Immature natural killer cell (primary cell): ENCODE results near the gene KCTD5. TPM values are rescaled to one million over a fixed set of nuclear protein-coding genes. Genes with fewer than 3 reads are reported as not detected.

Experiments
- DNase-seq, 3 donors: peaks; one replicate each; pipeline ENCODE4 v3.0.0; 2022; ENCODE audit warnings: mixed read lengths in 1 of 3
- H3K27ac Mint-ChIP-seq, 6 donors: one replicate each; pipeline ENCODE4 v1.8.0; 2020; ENCODE audit warnings: mixed read lengths in 6 of 6, mild to moderate bottlenecking in 5 of 6, inconsistent platforms in 4 of 6, moderate library complexity in 3 of 6
- H3K27me3 Mint-ChIP-seq, 3 donors: one replicate each; pipeline ENCODE4 v1.8.0; 2020 to 2021; ENCODE audit warnings: low read depth in 3 of 3, mild to moderate bottlenecking in 3 of 3, mixed read lengths in 3 of 3, moderate library complexity in 3 of 3, inconsistent platforms in 1 of 3
- H3K36me3 Mint-ChIP-seq, 3 donors: one replicate each; pipeline ENCODE4 v1.8.0; 2020; ENCODE audit warnings: mixed read lengths in 3 of 3, inconsistent platforms in 2 of 3, mild to moderate bottlenecking in 2 of 3
- H3K4me1 Mint-ChIP-seq, 2 donors: one replicate each; pipeline ENCODE4 v1.8.0; 2020; ENCODE audit warnings: inconsistent platforms in 2 of 2, mild to moderate bottlenecking in 2 of 2, mixed read lengths in 2 of 2, moderate library complexity in 1 of 2
- H3K4me3 Mint-ChIP-seq, 5 donors: one replicate each; pipeline ENCODE4 v1.8.0; 2020; ENCODE audit warnings: mild to moderate bottlenecking in 5 of 5, mixed read lengths in 5 of 5, inconsistent platforms in 3 of 5, moderate library complexity in 3 of 5
- H3K9me3 Mint-ChIP-seq, 6 donors: one replicate each; pipeline ENCODE4 v1.8.0; 2020; ENCODE audit warnings: mild to moderate bottlenecking in 6 of 6, mixed read lengths in 6 of 6, inconsistent platforms in 4 of 6, moderate library complexity in 3 of 6
- polyA plus RNA-seq, 3 donors: library from polyadenylated mRNA; unstranded; fragments of 300-500 nt; fragmentation: Illumina TruSeq; gene quantifications; one replicate each; pipeline ENCODE4 v1.2.3, GENCODE V29; 2021

Gene KCTD5
- polyA plus RNA-seq, 3 donors from 2014 or later = 22.2 to 38.9 (median 25.9) TPM

- peaks cover 38 to 45% (median 40%) of the 10 kb centered on the region in 3 donors for H3K36me3 Mint-ChIP-seq
- no peaks in the 10 kb centered on the region for H3K9me3 Mint-ChIP-seq
- DNase-seq = no peak
- peak overlapping the region in 1 of 5 donors; percentile 16 for H3K4me3 Mint-ChIP-seq
- H3K4me1 Mint-ChIP-seq = peaks cover 59 to 63% of the 10 kb centered on the region in 2 donors
- peak overlapping the region in 4 of 6 donors; percentile 13 to 90 (median 76) for H3K27ac Mint-ChIP-seq
- H3K27me3 Mint-ChIP-seq = peaks cover 18 to 29% (median 28%) of the 10 kb centered on the region in 3 donors
Measured at GRCh38 chr16:2756288-2757015, 74.1 kb downstream of the KCTD5 start.

GRCh38 chr16:2757344-2757743 is 75.0 kb downstream of the KCTD5 start:
- peak overlapping the region in 3 of 6 donors; percentile 12 to 49 (median 41) for H3K27ac Mint-ChIP-seq
- DNase-seq = no peak
- peaks cover 50 to 57% of the 10 kb centered on the region in 2 donors for H3K4me1 Mint-ChIP-seq
- H3K4me3 Mint-ChIP-seq = peak overlapping the region in 1 of 5 donors; percentile 18
- no peaks in the 10 kb centered on the region for H3K9me3 Mint-ChIP-seq
- peaks cover 43 to 54% (median 48%) of the 10 kb centered on the region in 3 donors for H3K36me3 Mint-ChIP-seq
- peaks cover 12 to 25% (median 19%) of the 10 kb centered on the region in 3 donors for H3K27me3 Mint-ChIP-seq

Other genes with a start within 250 kb of the KCTD5 start
- gene TEDC2, start 222.4 kb upstream of the KCTD5 start, polyA plus RNA-seq = under 1 TPM in 2 of 3 donors, not detected in 1; 0.22 to 0.85 TPM
- gene NTN3, start 211.2 kb upstream of the KCTD5 start, polyA plus RNA-seq = not detected
- 1 to 10 TPM; 1.1 to 4.5 (median 2.4) TPM for gene TBC1D24, start 207.4 kb upstream of the KCTD5 start, polyA plus RNA-seq
- gene ATP6V0C, start 168.6 kb upstream of the KCTD5 start, polyA plus RNA-seq = 100 to 1,000 TPM in 1 of 3 donors, 10 to 100 TPM in 2; 70.9 to 116 (median 90.8) TPM
- 10 to 100 TPM; 13.7 to 18.6 (median 13.9) TPM for gene AMDHD2, start 162.2 kb upstream of the KCTD5 start, polyA plus RNA-seq
- 1 to 10 TPM in 2 of 3 donors, under 1 TPM in 1; 0.90 to 3.0 (median 3.0) TPM for gene CEMP1, start 151.1 kb upstream of the KCTD5 start, polyA plus RNA-seq
- gene PDPK1, start 144.5 kb upstream of the KCTD5 start, polyA plus RNA-seq = 10 to 100 TPM; 26.3 to 48.8 (median 27.1) TPM
- gene PRSS27, start 37.7 kb downstream of the KCTD5 start, polyA plus RNA-seq = under 1 TPM in 1 of 3 donors, not detected in 2; 0.18 TPM
- gene SRRM2, start 70.1 kb downstream of the KCTD5 start, polyA plus RNA-seq = 100 to 1,000 TPM in 1 of 3 donors, 10 to 100 TPM in 2; 11.5 to 113 (median 24.2) TPM
- 100 to 1,000 TPM; 252 to 523 (median 328) TPM for gene ELOB, start 94.8 kb downstream of the KCTD5 start, polyA plus RNA-seq
- gene PRSS33, start 105.0 kb downstream of the KCTD5 start, polyA plus RNA-seq = 1 to 10 TPM in 2 of 3 donors, not detected in 1; 1.1 to 4.0 TPM
- not detected for gene PRSS41, start 115.9 kb downstream of the KCTD5 start, polyA plus RNA-seq
- gene PRSS21, start 134.7 kb downstream of the KCTD5 start, polyA plus RNA-seq = 10 to 100 TPM in 1 of 3 donors, 1 to 10 TPM in 2; 3.1 to 11.0 (median 6.8) TPM
- gene ZG16B, start 147.8 kb downstream of the KCTD5 start, polyA plus RNA-seq = 1 to 10 TPM; 1.2 to 3.9 (median 1.5) TPM
- under 1 TPM in 2 of 3 donors, not detected in 1; 0.23 to 0.40 TPM for gene PRSS22, start 175.6 kb downstream of the KCTD5 start, polyA plus RNA-seq
- gene FLYWCH2, start 200.7 kb downstream of the KCTD5 start, polyA plus RNA-seq = 10 to 100 TPM; 15.9 to 24.5 (median 18.3) TPM
- gene FLYWCH1, start 229.4 kb downstream of the KCTD5 start, polyA plus RNA-seq = 10 to 100 TPM in 1 of 3 donors, 1 to 10 TPM in 2; 2.5 to 16.1 (median 4.8) TPM